Astrocyte of the cerebellum (primary cell): ENCODE measurements around the gene STPG3.

Experiments
- DNase-seq: peaks from one replicate; pipeline ENCODE4 v3.0.0-alpha.2; 2011; ENCODE audit warnings: low read depth
- H3K4me3 ChIP-seq: 2 replicates; pipeline ENCODE4 v1.5.1; 2011; ENCODE audit warnings: mild to moderate bottlenecking, low read depth, low read length, moderate library complexity
- CTCF ChIP-seq: IDR thresholded peaks from 2 replicates; pipeline ENCODE4 v1.5.1; 2012; ENCODE audit warnings: low read length, low read depth, moderate library complexity, mild to moderate bottlenecking; ENCODE audit errors: missing control alignments
- in situ Hi-C: cut with HindIII; loops from 2 replicates; pipeline ENCODE4 v1.10.0; 2017; ENCODE audit warnings: low sequenced_read_pairs

STPG3 gene

GRCh38 chr9:137268538-137269201 lies 17.6 kb downstream of the STPG3 start:
- DNase-seq, result no peak
- TF ChIP-seq CTCF, result no peak
- in situ Hi-C loops, result loop anchor here (5.0 kb wide), 1 partner anchor 144 kb away; no protein-coding TSS in a partner anchor
- H3K4me3 ChIP-seq, result no peak overlapping the region

GRCh38 chr9:137269231-137269772 lies 18.2 kb downstream of the STPG3 start:
- no peak for TF ChIP-seq CTCF
- H3K4me3 ChIP-seq, result no peak overlapping the region
- DNase-seq, result no peak
- in situ Hi-C loops, result loop anchor here (5.0 kb wide), 1 partner anchor 143 kb away; no protein-coding TSS in a partner anchor

- H3K4me3 ChIP-seq, result no peak overlapping the region
- in situ Hi-C loops, result no loop called here
- no peak for DNase-seq
- TF ChIP-seq CTCF, result no peak
Observed at GRCh38 chr9:137270929-137271695, 20.0 kb downstream of the STPG3 start.

- in situ Hi-C loops, result no loop called here
- TF ChIP-seq CTCF, result no peak
- no peak overlapping the region for H3K4me3 ChIP-seq
- no peak for DNase-seq
Observed at GRCh38 chr9:137271696-137272076, 20.6 kb downstream of the STPG3 start.

- in situ Hi-C loops, result no loop called here
- H3K4me3 ChIP-seq, result no peak overlapping the region
- TF ChIP-seq CTCF, result no peak
- DNase-seq, result no peak
Observed at GRCh38 chr9:137272241-137273094, 21.4 kb downstream of the STPG3 start.

- no peak overlapping the region for H3K4me3 ChIP-seq
- no peak for TF ChIP-seq CTCF
- in situ Hi-C loops, result no loop called here
- DNase-seq, result no peak
Observed at GRCh38 chr9:137273095-137273490, 22.0 kb downstream of the STPG3 start.
